PFSK-1 (cell line): ENCODE measurements around the gene SMTNL1.

Experiments used
- FOXP2 ChIP-seq: optimal IDR thresholded peaks from 2 replicates; pipeline ENCODE3; 2011; ENCODE audit warnings: borderline replicate concordance, control low read depth, inconsistent platforms; ENCODE audit not compliant: insufficient read depth; ENCODE audit errors: extremely low read length, extremely low read depth
- TAF1 ChIP-seq: IDR thresholded peaks from 2 replicates; pipeline ENCODE4 v1.6.1; 2012; ENCODE audit warnings: low read length, control low read depth, borderline replicate concordance; ENCODE audit not compliant: insufficient read depth
- TF ChIP-seq, protein P1 (sequence below), 2 experiments: IDR thresholded peaks; 2 replicates each; pipeline versions ENCODE4 v1.6.1 to v1.8.0; 2011 to 2012; ENCODE audit warnings: low read depth in 2 of 2, low read length in 2 of 2, control low read depth in 1 of 2, inconsistent platforms in 1 of 2, mild to moderate bottlenecking in 1 of 2, moderate library complexity in 1 of 2; ENCODE audit not compliant: insufficient read depth in 1 of 2

DNA sequence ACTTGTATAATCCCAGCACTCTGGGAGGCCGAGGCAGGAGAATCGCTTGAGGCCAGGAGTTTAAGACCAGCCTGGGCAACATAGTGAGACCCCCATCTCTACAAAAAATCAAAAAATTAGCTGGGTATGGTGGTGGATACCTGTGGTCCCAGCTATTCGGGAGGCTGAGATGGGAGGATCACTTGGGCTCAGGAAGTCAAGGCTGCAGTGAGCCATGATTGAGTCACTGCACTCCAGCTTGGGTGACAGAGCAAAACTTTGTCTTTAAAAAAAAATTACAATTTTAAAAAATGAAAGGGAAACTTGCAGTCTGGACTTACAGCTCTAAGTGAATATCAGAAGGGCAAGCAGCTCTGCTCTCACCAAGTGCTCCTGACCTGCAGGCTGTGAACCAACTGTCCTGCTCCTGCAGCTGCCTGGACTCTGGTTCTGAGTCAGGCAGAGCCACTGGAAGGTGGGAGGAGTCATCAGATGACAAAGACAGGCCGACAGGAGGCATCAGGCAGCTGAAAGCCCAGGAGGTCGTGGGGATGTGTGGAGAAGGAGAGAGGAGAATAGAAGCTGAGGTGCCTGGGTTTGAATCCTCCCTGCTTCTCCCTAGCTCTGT is 9.6 kb downstream of the SMTNL1 start:
- TF ChIP-seq, protein P1, sequence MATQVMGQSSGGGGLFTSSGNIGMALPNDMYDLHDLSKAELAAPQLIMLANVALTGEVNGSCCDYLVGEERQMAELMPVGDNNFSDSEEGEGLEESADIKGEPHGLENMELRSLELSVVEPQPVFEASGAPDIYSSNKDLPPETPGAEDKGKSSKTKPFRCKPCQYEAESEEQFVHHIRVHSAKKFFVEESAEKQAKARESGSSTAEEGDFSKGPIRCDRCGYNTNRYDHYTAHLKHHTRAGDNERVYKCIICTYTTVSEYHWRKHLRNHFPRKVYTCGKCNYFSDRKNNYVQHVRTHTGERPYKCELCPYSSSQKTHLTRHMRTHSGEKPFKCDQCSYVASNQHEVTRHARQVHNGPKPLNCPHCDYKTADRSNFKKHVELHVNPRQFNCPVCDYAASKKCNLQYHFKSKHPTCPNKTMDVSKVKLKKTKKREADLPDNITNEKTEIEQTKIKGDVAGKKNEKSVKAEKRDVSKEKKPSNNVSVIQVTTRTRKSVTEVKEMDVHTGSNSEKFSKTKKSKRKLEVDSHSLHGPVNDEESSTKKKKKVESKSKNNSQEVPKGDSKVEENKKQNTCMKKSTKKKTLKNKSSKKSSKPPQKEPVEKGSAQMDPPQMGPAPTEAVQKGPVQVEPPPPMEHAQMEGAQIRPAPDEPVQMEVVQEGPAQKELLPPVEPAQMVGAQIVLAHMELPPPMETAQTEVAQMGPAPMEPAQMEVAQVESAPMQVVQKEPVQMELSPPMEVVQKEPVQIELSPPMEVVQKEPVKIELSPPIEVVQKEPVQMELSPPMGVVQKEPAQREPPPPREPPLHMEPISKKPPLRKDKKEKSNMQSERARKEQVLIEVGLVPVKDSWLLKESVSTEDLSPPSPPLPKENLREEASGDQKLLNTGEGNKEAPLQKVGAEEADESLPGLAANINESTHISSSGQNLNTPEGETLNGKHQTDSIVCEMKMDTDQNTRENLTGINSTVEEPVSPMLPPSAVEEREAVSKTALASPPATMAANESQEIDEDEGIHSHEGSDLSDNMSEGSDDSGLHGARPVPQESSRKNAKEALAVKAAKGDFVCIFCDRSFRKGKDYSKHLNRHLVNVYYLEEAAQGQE (IDR thresholded peaks at IDR 0.05; ENCODE audit: insufficient read depth in 1 of 2, low read depth in 2 of 2, low read length in 2 of 2), result no peak
- TF ChIP-seq FOXP2, result no peak
- TF ChIP-seq TAF1, result no peak
